ENCODE data around the gene HECTD3. TPM values are rescaled to one million over a fixed set of nuclear protein-coding genes. Genes with fewer than 3 reads are reported as not detected.

Gene HECTD3
- total RNA-seq, 1 donor, result 28.5 TPM

- no peak for TF ChIP-seq CTCF (IDR thresholded peaks at IDR 0.05; ENCODE audit: insufficient read depth, low read length)
- no peak for DNase-seq (ENCODE audit: low read depth)
- no peak overlapping the region for H3K4me3 ChIP-seq (ENCODE audit: low read depth, low read length)
Measured at GRCh38 chr1:45016090-45016697, 5.1 kb upstream of the HECTD3 start.

- no peak for TF ChIP-seq CTCF (IDR thresholded peaks at IDR 0.05; ENCODE audit: insufficient read depth, low read length)
- DNase-seq (ENCODE audit: low read depth), result no peak
- no peak overlapping the region for H3K4me3 ChIP-seq (ENCODE audit: low read depth, low read length)
Measured at GRCh38 chr1:45015683-45016082, 4.6 kb upstream of the HECTD3 start.

GRCh38 chr1:45014321-45015028 lies 3.4 kb upstream of the HECTD3 start:
- peak overlapping the region; percentile 34 for H3K4me3 ChIP-seq (ENCODE audit: low read depth, low read length)
- peak; percentile 93 for TF ChIP-seq CTCF (IDR thresholded peaks at IDR 0.05; ENCODE audit: insufficient read depth, low read length)
- peak; percentile 94 for DNase-seq (ENCODE audit: low read depth)

GRCh38 chr1:45013551-45014209 lies 2.6 kb upstream of the HECTD3 start:
- H3K4me3 ChIP-seq (ENCODE audit: low read depth, low read length), result peak overlapping the region; percentile 87
- no peak for DNase-seq (ENCODE audit: low read depth)
- no peak for TF ChIP-seq CTCF (IDR thresholded peaks at IDR 0.05; ENCODE audit: insufficient read depth, low read length)

GRCh38 chr1:45012639-45013278 lies 1.6 kb upstream of the HECTD3 start:
- no peak for TF ChIP-seq CTCF (IDR thresholded peaks at IDR 0.05; ENCODE audit: insufficient read depth, low read length)
- peak; percentile 67 for DNase-seq (ENCODE audit: low read depth)
- peak overlapping the region; percentile 87 for H3K4me3 ChIP-seq (ENCODE audit: low read depth, low read length)

GRCh38 chr1:45011837-45012638 lies 914 bp upstream of the HECTD3 start, which contains the start of gene UROD:
UROD (plus strand) TSS chr1:45012254; CDS start chr1:45012266, 12 bp downstream.
- H3K4me3 ChIP-seq (ENCODE audit: low read depth, low read length), result peak within 1 kb of the TSS; percentile 93
- no peak for TF ChIP-seq CTCF (IDR thresholded peaks at IDR 0.05; ENCODE audit: insufficient read depth, low read length)
- peak; percentile 97 for DNase-seq (ENCODE audit: low read depth)

Measured in fibroblast of the aortic adventitia (primary cell).